A204.1 (cell line): ENCODE results near the gene ARL15.

Experiments
- FAIRE-seq: peaks from 2 replicates; lab custom pipeline; 2012; peaks lifted over from hg19 to GRCh38; lab: Jason Lieb, UNC

ARL15 gene

DNA sequence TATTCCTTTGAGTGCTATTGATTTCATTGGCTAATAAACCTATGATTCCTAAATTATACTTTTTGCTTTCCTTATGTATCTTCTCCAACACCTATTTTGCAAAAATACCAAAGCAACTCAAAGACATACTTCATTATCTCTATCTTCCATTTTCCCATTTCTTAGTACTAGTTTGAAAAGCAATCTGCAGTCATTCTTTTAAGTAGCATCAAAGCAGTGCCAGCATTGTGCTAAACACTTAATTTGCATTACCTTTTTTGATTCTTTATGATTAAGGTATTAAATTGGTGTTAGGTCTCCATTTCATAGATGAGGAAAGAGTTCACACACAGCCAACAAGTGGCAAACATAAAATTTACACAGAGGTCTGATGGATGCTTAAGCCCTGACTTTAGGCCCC, 330.3 kb downstream of the ARL15 start:
- FAIRE-seq: no peak

DNA sequence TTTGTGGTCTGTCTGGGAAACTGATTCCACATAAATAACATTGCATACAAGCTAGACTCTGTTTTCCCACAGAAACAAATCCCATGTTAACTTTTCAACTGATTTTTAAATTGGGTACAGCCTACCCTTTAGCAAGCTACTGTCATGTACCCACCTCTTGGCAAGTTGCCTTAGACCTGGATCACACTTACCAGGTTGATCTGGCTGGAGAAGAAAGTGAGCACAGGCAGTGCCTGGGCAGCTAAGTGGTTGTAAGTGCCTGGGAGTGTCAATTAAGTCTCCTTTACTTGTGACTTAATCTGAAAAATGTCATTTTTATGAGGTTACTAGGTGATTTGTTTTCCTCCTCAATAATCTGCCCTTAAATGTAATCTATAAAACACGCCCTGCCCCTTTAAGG, 336.4 kb downstream of the ARL15 start:
- FAIRE-seq: no peak

DNA sequence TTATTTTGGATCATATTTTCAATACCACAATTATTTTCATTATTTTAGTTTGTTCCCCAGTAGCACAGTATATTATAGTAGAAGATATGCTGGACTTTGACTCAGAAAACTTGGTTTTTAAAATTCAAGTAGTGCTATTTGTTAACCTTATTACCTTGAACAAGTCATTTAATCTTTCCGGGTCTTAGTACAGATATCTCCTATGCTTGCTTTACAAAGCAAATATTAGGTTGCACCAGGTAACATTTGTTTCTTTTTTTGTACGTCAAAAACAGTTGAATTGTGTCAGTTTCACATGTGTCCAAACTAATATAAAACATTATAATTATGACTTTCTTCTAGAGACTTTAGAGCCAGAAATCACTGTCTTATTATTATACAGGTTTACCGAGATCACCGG, 338.1 kb downstream of the ARL15 start:
- no peak for FAIRE-seq

DNA sequence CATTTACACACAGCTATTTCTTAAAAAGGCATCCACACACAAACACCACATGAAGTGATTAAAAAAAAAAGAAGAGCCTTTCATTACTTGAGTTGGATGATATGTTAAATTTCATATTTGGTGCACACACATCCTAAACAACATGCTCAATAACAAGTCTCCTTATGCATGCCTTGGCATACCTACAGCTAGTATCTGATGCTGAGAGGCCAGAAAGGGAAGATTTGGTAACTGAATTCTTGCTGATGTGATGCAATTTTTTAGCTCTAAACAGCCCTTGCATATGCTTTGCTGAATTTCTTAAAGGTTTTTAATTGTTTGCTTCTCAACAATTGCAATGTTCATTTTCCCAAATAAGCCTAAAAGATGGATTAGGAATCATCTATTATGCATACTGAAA, 338.8 kb downstream of the ARL15 start:
- FAIRE-seq: no peak

DNA sequence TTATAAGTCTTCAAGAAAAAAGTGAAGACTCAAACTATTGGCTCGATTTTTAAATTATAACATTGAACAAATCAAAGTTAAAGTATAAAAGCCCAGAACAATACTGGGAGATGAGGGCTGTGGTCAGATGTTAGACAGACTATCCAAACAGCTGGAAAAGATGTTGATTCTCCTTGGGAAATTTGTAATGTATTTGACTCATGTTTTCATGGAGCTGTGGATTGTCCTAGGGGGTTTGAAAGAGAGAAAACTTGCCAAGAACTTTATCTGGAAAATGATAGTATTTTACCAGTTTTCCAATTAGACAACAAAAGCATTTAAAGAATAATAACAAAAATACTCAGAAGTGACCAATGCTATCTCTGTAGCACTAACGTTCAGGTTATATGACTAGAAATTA, 339.2 kb downstream of the ARL15 start:
- FAIRE-seq: no peak

GRCh38 chr5:53970475-53970874, 339.9 kb downstream of the ARL15 start:
- FAIRE-seq: no peak

GRCh38 chr5:53969176-53969730, 341.1 kb downstream of the ARL15 start:
- no peak for FAIRE-seq

GRCh38 chr5:53965459-53965858, 344.9 kb downstream of the ARL15 start:
- FAIRE-seq: no peak

GRCh38 chr5:53963958-53964357, 346.4 kb downstream of the ARL15 start:
- no peak for FAIRE-seq

DNA sequence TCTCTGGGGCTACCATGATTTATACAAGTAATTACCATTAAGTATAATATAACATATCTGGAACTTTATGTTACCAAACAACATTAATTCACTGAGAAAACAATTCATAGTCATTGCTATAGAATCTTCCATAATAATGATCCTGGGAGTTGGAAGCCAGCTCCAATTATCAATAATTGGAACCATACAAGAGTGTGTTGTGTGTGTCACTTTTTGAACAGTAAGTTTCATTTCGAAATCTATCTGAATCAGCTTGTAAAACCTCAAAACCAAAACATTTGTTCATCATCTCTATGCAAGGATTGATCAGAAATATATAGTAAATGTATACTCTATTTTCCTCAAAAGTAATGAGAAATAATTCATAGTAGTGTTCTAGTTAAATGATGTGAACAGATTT, 348.1 kb downstream of the ARL15 start:
- peak; percentile 23 for FAIRE-seq

DNA sequence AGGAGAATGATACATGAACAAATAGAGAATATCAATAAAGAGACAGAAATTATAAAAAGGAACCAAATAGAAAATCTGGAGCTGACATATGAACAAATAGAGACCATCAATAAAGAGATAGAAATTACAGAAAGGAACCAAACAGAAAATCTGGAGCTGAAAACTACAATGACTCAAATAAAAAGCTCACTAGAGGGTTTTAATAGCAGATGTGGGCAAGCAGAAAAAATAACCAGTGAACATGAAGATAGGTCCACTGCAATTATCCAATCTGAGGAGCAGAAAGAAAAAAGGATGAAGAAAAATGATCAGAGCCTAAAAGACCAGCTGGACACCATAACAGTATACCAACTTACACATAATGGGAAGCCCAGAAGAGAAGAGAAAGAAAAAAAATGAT, 353.7 kb downstream of the ARL15 start:
- no peak for FAIRE-seq

DNA sequence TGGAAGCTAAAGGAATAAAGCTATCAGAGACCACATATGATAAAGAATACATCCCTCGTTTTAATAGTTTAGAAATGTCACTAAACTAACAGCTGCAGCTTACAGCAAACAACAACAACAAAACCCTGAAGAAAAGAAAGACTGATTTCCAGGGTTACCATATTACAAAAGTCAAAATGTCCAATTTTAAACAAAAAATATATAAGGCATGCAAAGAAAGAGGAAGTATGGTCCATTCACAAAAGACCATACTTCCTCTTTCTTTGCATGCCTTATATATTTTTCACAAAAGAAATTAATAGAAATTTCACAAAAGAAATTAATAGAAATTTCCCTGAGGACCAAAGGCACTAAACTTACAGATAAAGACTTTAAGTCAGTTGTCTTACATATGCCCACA, 354.2 kb downstream of the ARL15 start:
- no peak for FAIRE-seq

DNA sequence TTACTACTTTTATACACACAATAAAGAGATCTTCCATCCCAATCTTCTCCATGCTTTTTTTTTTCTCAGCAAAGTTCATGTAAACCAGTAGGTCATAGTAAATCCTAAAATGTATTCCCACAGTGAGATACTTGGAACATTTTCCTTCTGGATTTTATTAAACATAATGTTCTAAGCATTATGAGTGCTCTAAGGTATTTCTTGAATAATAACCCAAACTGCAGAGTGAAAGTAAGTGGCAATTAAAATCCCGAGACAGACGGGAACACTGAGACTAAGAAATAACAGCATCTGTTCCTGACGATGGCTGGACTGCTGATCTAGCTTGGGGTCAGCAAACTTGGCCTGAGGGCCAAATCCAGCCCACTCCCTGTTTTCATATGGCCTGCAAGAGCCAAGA, 359.8 kb downstream of the ARL15 start:
- no peak for FAIRE-seq

DNA sequence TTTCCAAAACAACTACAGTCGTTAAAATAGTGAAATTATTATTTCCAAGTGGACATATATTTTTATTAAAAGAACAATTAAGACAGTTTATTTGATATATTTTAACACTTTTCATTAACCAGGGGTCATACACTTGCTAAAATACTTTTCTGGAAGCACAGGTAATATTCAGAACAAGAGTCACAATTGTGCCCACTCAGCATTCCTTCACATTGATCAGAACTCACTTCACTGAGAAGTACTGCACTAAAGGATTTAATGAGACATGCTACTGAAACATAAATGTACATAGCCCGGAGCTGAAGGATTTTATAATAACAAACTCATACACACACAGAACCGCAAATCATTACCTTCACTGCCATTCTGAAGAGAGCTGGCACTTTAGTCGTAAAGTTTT, 361.8 kb downstream of the ARL15 start:
- no peak for FAIRE-seq

GRCh38 chr5:53946405-53947100, 363.8 kb downstream of the ARL15 start:
- no peak for FAIRE-seq

- no peak for FAIRE-seq
Measured at GRCh38 chr5:53944981-53945380, 365.4 kb downstream of the ARL15 start.

- FAIRE-seq: no peak
Measured at GRCh38 chr5:53943938-53944337, 366.4 kb downstream of the ARL15 start.

DNA sequence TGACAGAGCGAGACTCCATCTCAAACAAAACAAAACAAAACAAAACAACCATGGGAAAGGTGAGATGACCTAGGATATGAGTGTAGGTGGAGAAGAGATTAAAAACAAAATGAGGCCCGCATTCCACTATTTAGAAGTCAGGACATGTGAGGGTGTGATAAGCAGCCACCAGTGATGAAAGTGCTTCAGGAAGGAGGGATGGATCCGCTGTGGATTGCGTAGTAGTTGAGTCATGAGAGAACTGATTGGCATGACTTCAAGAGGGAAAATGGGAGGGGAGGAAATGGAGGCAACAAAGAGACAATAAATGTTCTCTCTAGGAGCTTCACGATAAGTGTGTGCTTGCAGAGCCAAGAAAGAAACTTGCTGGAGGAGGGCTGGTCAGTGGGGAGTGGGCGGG, 367.6 kb downstream of the ARL15 start:
- FAIRE-seq: no peak

DNA sequence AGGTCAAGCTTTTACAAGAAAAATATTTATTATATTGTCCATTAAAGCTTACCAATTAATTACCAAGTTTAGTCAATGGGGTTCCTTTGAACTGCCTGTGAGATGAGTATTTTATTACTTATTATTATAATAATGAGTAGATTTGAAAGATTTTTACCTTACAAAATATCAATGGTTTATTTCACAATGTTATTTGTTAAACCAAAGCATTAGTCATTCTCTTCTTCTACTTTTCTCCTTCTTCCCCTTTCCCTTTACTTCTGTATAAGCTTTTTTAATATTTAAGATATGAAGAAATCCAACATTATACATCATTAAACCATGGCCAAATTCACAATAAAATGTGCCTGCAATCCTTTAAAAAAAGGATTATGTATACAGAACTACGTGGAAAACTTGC, 369.5 kb downstream of the ARL15 start:
- no peak for FAIRE-seq

DNA sequence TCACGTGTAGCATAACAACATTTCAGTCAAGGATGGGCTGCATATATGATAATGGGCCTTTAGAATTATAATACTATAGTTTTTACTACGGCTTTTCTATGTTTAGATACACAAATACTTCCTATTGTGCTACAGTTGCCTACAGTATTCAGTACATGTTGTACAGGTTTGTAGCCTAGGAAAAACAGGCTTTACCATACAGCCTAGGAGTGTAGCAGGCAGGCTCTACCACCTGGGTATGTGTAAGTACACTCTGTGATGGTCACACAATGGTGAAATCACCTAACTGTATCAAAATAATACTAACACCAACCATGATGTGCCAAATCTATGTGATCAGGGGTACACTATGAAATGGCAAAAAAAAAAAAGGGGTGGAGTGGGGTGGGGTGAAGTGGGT, 372.9 kb downstream of the ARL15 start:
- no peak for FAIRE-seq

DNA sequence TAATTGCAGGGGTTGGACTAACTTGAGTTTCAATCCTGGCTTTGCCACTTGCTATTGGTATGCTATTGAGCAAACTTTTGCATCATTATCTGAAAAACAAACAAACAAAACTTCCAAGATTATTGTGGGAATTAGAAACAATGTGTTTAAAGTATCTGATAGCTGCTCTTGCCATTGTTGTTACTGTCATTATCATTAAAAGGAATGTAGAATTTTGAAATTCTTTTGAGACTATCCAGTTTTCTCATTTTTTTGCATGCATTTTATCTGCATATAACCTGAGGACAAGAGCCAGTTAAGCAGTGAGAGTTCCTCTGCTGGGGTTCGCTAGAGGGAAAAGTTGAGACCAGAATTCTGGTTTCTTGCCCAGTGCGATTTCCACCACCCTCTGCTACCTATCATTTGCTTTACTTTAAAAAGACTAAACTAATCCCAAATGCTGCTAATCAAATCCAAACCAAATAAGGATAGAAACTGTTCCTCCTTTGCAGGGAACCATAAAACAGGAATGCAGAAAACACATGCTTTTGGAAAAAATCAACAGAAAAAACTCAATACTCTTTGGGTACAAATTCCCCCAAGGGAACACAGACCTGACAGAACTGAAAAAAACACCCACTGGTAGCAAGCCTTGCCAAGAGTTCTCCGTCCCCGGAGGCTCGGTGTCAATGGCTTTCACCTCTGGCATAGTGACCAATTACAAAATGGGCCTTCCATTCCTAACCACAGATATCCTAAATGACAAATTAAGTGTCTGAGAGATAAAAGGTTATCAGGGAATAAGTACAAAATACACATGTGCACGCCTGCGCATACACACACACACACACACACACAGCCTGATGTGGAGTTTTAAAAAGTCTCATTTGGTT, 373.7 kb downstream of the ARL15 start:
- FAIRE-seq: no peak

DNA sequence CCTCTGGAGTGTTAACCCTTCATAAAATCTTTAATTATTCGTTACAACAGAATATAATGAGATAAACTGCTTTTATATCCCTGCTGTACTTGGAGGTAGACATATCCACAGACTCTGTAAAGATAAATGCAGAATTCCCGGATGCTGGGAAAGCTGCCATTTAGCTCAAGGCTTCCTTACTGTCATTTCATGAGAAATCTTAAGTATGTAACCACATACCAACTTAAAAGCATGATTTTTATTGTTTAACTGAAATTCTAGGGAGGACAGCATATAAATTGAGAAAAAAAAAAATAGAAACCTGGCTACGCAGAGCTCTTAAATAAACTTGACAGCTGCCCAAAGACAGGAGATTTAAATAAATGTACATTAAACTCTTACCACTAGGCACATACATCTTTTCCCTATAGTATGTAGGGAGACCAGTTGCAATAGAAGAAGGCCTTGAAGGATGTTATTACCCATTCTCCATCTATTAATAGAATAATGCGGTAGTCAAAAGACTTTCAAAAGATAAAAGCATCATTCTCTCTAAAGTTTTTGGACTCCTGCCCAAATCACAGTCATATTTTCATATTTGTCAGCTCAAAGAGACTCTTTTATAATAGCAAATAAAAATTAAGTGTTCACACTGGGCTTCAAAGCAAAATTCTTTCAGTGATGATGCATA, 376.1 kb downstream of the ARL15 start:
- no peak for FAIRE-seq

DNA sequence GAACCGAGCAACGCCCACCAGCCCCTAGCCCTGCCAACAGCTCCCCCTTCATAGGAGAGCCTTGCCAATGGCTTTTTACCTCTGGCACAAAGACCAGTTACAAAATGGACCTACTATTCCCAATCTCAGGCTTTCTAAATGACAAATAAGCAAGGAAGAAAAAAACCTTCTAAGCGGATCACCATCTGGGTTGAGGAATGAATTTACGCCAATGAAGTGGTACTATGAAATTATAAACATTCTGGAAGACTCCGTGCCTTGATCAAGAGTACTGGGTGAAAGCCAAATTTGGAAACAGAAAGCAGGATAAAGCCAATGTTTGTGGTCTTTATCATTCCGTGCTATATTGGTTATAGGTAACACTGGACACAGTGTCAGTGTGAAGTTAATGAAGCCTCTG, 378.0 kb downstream of the ARL15 start:
- FAIRE-seq: no peak
